ENCODE data around the gene SLC25A2.

DNA sequence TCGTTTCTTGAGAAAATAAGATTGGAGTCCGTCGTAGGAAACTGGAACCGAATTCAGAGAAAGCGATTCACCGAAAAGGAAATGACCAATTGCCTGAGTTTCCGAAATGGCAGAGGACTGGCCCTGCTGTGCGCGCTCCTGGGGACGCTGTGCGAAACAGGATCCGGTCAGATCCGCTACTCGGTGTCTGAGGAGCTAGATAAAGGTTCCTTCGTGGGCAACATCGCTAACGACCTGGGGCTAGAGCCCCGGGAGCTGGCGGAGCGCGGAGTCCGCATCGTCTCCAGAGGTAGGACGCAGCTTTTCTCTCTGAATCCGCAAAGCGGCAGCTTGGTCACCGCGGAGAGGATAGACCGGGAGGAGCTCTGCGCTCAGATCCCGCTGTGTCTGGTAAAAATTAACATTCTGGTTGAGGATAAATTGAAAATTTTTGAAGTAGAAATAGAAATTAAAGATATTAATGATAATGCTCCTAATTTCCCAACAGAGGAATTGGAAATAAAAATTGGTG, 40.2 kb upstream of the SLC25A2 start:
- TF ChIP-seq EZH2 (IDR thresholded peaks at IDR 0.05; ENCODE audit: low read depth, low read length, severe bottlenecking): no peak
- no peak for TF ChIP-seq POLR2AphosphoS5 (IDR thresholded peaks at IDR 0.05; ENCODE audit: low read depth, low read length)
- TF ChIP-seq POLR2A (IDR thresholded peaks at IDR 0.05; ENCODE audit: control extremely low read depth in 1 of 2, low read depth in 2 of 2, low read length in 2 of 2): no peak
- no peak for TF ChIP-seq CTCF (IDR thresholded peaks at IDR 0.05; ENCODE audit: control extremely low read depth in 1 of 3, insufficient read depth in 1 of 3, low read depth in 1 of 3, low read length in 3 of 3)
- TF ChIP-seq TCF12 (IDR thresholded peaks at IDR 0.05; ENCODE audit: low read depth, low read length): no peak
- TF ChIP-seq FOSL1 (IDR thresholded peaks at IDR 0.05; ENCODE audit: insufficient read depth, low read depth, low read length): no peak
- TF ChIP-seq ZNF274 (IDR thresholded peaks at IDR 0.05; ENCODE audit: borderline replicate concordance, extremely low read depth, low read length): no peak
- TF ChIP-seq ATF3 (IDR thresholded peaks at IDR 0.05; ENCODE audit: insufficient read depth, low read depth, low read length): no peak
- TF ChIP-seq YY1 (IDR thresholded peaks at IDR 0.05; ENCODE audit: low read depth, low read length): no peak
- no peak for TF ChIP-seq CHD7 (IDR thresholded peaks at IDR 0.05; ENCODE audit: insufficient replicate concordance, low read length)
- no peak for TF ChIP-seq EGR1 (IDR thresholded peaks at IDR 0.05; ENCODE audit: borderline replicate concordance, low read depth, low read length)
- no peak for TF ChIP-seq SUZ12 (IDR thresholded peaks at IDR 0.05; ENCODE audit: low read length)
- TF ChIP-seq PHF8 (conservative IDR thresholded peaks at IDR 0.05; ENCODE audit: low read depth, low read length): no peak

All from H1 (cell line).